ENCODE results near the gene SLC44A5. TPM values are rescaled to one million over a fixed set of nuclear protein-coding genes. Genes with fewer than 3 reads are reported as not detected.

The SLC44A5 gene
- total and polyA plus RNA-seq, 2 donors (not counting 1 experiment from before 2014, with no cell fraction given): 2.8 to 4.2 TPM

DNA sequence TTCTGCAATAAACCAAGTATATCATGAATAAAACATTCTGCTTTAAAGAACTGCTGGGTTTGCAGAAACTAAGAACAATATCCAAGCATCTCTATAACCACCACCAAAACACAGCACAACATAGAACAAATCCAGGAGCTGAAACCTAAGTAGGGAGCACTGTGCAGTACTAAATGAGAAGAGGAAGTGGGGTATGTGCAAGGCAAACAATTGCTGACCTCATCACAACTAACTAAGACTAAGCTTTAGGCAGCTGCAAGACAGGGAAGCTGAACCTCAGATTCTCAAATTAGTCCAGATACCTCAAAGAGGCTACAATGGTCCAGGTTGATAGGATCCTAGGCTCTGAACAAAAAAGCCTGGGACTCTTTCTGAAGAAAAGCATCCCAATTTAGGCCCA is 172.6 kb downstream of the SLC44A5 start:
- Mint-ChIP-seq H3K27ac (no peak overlapping the region), H3K4me3 (no peak overlapping the region), H3K4me1 (no peaks in the 10 kb centered on the region), H3K9me3 (ENCODE audit: insufficient read depth) (no peaks in the 10 kb centered on the region), H3K27me3 (no peaks in the 10 kb centered on the region)
- Histone ChIP-seq H3K4me3 (ENCODE audit: control extremely low read depth in 1 of 5, extremely low read depth in 1 of 5, insufficient read depth in 1 of 5, low read depth in 2 of 5, low read length in 4 of 5) (no peak overlapping the region), H3K4me2 (replicated peaks; ENCODE audit: low read depth, low read length, poor library complexity, severe bottlenecking) (no peak overlapping the region), H3K27me3 (replicated peaks in 1 of 4; ENCODE audit: control extremely low read depth in 1 of 4, control insufficient read depth in 3 of 4, insufficient read depth in 4 of 4, low read length in 3 of 4) (no peaks in the 10 kb centered on the region), H3K4me1 (ENCODE audit: control insufficient read depth in 2 of 2, insufficient read depth in 2 of 2, low read length in 2 of 2) (no peaks in the 10 kb centered on the region), H3K9me3 (ENCODE audit: control extremely low read depth in 1 of 3, control insufficient read depth in 2 of 3, insufficient read depth in 1 of 3, low read length in 2 of 3) (no peaks in the 10 kb centered on the region), H4K20me1 (ENCODE audit: control insufficient read depth, insufficient read depth, low read length, poor library complexity, severe bottlenecking) (no peaks in the 10 kb centered on the region), H3K27ac (ENCODE audit: low read length in 2 of 2) (no peak overlapping the region), H3K36me3 (replicated peaks in 1 of 2; ENCODE audit: control extremely low read depth in 1 of 2, control insufficient read depth in 1 of 2, extremely low read depth in 1 of 2, insufficient read depth in 2 of 2, low read length in 1 of 2) (no peaks in the 10 kb centered on the region), H3K79me2 (ENCODE audit: control insufficient read depth, insufficient read depth, low read length) (no peaks in the 10 kb centered on the region), H3K9ac (ENCODE audit: low read length) (no peak overlapping the region), H2AFZ (ENCODE audit: insufficient read depth, low read depth, low read length, poor library complexity, severe bottlenecking) (no peak overlapping the region)
- POLR2A ChIA-PET: no interaction called here
- DNase-seq: no peak
- CTCF ChIA-PET: no interaction called here
- intact Hi-C loops (cut with micrococcal nuclease): no loop called here
- no peak for ATAC-seq (ENCODE audit: low read depth)
- no peak for TF ChIP-seq EZH2 (IDR thresholded peaks at IDR 0.05; ENCODE audit: borderline replicate concordance, insufficient read depth, low read depth, low read length, poor library complexity, severe bottlenecking)
- TF ChIP-seq, protein P1, sequence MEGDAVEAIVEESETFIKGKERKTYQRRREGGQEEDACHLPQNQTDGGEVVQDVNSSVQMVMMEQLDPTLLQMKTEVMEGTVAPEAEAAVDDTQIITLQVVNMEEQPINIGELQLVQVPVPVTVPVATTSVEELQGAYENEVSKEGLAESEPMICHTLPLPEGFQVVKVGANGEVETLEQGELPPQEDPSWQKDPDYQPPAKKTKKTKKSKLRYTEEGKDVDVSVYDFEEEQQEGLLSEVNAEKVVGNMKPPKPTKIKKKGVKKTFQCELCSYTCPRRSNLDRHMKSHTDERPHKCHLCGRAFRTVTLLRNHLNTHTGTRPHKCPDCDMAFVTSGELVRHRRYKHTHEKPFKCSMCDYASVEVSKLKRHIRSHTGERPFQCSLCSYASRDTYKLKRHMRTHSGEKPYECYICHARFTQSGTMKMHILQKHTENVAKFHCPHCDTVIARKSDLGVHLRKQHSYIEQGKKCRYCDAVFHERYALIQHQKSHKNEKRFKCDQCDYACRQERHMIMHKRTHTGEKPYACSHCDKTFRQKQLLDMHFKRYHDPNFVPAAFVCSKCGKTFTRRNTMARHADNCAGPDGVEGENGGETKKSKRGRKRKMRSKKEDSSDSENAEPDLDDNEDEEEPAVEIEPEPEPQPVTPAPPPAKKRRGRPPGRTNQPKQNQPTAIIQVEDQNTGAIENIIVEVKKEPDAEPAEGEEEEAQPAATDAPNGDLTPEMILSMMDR (IDR thresholded peaks at IDR 0.05): no peak

DNA sequence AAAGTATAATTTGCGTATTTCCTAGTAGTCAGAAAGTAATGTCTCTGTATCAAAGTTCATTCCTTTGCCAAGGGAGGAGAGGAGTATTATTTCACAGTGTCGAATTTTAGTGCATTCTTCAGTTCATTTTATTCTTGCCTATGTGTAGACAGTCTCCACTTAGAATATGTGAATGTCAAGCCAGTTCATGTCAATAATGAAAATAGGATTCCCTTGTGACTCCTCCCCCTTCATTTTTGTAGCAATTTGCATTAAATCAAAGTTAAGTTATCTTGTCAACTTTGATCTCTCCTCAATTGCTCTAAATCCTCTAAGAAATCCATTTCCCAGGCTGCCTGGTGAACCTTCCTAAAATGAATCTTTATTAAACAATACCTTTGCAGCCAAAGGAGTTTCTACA is 179.1 kb downstream of the SLC44A5 start:
- peaks cover 0 to 2% (median 0%) of the 10 kb centered on the region in 4 experiments for H3K27me3 ChIP-seq (replicated peaks in 1 of 4; ENCODE audit: control extremely low read depth in 1 of 4, control insufficient read depth in 3 of 4, insufficient read depth in 4 of 4, low read length in 3 of 4)
- no peaks in the 10 kb centered on the region for H3K36me3 ChIP-seq (replicated peaks in 1 of 2; ENCODE audit: control extremely low read depth in 1 of 2, control insufficient read depth in 1 of 2, extremely low read depth in 1 of 2, insufficient read depth in 2 of 2, low read length in 1 of 2)
- TF ChIP-seq EZH2 (IDR thresholded peaks at IDR 0.05; ENCODE audit: borderline replicate concordance, insufficient read depth, low read depth, low read length, poor library complexity, severe bottlenecking): no peak
- TF ChIP-seq, protein P1 (IDR thresholded peaks at IDR 0.05): no peak
- DNase-seq (no peak), ATAC-seq (ENCODE audit: low read depth) (no peak)
- no peaks in the 10 kb centered on the region for H3K9me3 ChIP-seq (ENCODE audit: control extremely low read depth in 1 of 3, control insufficient read depth in 2 of 3, insufficient read depth in 1 of 3, low read length in 2 of 3)
- H3K4me1 ChIP-seq (ENCODE audit: control insufficient read depth in 2 of 2, insufficient read depth in 2 of 2, low read length in 2 of 2): no peaks in the 10 kb centered on the region
- H2AFZ ChIP-seq (ENCODE audit: insufficient read depth, low read depth, low read length, poor library complexity, severe bottlenecking): no peak overlapping the region
- POLR2A ChIA-PET: no interaction called here
- Mint-ChIP-seq H3K9me3 (ENCODE audit: insufficient read depth) (no peaks in the 10 kb centered on the region), H3K27me3 (no peaks in the 10 kb centered on the region), H3K4me3 (no peak overlapping the region), H3K27ac (no peak overlapping the region), H3K4me1 (no peaks in the 10 kb centered on the region)
- no peak overlapping the region for H3K9ac ChIP-seq (ENCODE audit: low read length)
- intact Hi-C loops (cut with micrococcal nuclease): no loop called here
- H3K79me2 ChIP-seq (ENCODE audit: control insufficient read depth, insufficient read depth, low read length): no peaks in the 10 kb centered on the region
- no peak overlapping the region for H3K27ac ChIP-seq (ENCODE audit: low read length in 2 of 2)
- H4K20me1 ChIP-seq (ENCODE audit: control insufficient read depth, insufficient read depth, low read length, poor library complexity, severe bottlenecking): no peaks in the 10 kb centered on the region
- H3K4me3 ChIP-seq (ENCODE audit: control extremely low read depth in 1 of 5, extremely low read depth in 1 of 5, insufficient read depth in 1 of 5, low read depth in 2 of 5, low read length in 4 of 5): no peak overlapping the region
- H3K4me2 ChIP-seq (replicated peaks; ENCODE audit: low read depth, low read length, poor library complexity, severe bottlenecking): no peak overlapping the region
- WGBS (ENCODE audit: insufficient coverage): no CpG with 5 or more reads among the region's 2 CpGs
- CTCF ChIA-PET: no interaction called here
